HG03575 (cell line): ENCODE data around the gene LRWD1.
"Not testable (repeated sequence)": the region's sequence is repeated elsewhere in the genome, so short reads cannot be mapped to it uniquely, and the experiment has no call there.

Experiments used
- ATAC-seq: cut with Tn5 transposase; IDR thresholded peaks from one replicate; pipeline ENCODE4 v1.9.1; 2021; ENCODE audit not compliant: unreplicated experiment, insufficient number of reproducible peaks, low FRiP score; ENCODE audit errors: extremely low read depth

Gene LRWD1

GRCh38 chr7:102436118-102436517, 28.7 kb upstream of the LRWD1 start:
- no peak for ATAC-seq

DNA sequence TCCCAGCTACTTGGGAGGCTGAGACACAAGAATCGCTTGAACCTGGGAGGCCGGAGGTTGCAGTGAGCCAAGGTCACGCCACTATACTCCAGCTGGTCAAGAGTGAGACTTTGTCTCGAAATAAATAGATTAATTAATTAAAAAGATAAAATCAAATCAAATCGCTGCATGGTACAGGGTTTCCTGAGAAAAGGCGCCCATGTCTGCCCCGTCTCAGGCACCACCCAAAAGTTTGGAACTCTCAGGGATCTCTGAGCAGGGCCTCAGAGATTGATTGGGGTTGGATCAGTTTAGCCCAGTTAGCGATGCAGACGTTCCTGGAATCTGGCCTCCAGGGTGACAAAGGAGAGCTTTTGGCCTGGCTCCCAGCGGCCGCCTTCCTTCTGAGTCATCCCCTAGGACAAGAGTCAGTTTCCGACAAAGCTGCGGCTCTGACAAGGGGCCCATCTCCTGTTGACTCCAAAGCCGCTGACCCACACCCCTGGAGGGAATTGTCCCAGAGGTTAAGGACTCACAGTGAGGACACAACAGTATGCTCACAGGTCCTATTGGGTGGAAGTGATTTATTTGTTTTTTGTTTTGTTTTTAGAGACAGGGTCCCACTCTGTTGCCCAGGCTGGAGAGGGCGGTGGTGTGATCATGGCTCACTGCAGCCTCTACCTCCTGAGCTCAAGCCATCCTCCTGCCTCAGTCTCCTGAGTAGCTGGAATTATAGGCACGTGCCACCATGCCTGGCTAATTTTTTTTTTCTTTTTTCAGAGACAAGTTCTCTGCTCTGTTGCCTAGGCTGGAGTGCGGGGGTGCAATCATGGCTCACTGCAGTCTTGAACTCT, 24.6 kb upstream of the LRWD1 start:
- ATAC-seq: no peak

- ATAC-seq: no peak
Observed at GRCh38 chr7:102444961-102445673, 19.7 kb upstream of the LRWD1 start.

DNA sequence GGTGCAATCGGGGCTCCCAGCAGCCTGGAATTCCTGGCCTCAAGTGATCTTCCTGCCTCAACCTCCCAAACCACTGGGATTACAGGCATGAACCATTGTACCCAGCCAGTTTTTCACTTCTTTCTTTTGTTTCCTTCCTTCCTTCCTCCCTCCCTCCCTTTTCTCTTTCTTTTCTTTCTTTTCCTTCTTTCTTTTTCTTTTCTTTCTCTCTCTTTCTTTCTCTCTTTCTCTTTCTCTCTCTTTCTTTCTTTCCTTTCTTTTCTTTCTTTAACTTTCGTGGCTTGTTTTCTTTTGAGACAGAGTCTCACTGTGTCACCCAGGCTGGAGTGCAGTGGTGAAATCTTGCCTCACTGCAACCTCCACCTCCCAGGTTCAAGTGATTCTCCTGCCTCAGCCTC, 19.1 kb upstream of the LRWD1 start:
- no peak for ATAC-seq

DNA sequence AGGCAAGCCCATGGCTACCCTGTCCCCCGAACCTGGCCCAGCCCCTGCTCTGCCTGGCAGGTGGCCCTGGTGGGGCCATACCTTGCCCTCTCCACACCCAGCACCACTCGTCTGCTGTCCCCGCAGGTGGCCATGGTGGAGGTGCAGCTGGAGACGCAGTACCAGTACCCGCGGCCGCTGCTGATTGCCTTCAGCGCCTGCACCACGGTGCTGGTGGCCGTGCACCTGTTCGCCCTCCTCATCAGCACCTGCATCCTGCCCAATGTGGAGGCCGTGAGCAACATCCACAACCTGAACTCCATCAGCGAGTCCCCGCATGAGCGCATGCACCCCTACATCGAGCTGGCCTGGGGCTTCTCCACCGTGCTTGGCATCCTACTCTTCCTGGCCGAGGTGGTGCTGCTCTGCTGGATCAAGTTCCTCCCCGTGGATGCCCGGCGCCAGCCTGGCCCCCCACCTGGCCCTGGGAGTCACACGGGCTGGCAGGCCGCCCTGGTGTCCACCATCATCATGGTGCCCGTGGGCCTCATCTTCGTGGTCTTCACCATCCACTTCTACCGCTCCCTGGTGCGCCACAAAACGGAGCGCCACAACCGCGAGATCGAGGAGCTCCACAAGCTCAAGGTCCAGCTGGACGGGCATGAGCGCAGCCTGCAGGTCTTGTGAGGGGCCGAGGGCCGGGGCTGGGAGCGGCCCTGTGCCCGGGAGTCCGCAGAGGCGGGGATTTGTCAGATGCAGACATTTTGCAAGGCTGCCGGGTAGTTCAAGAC, 18.2 kb upstream of the LRWD1 start:
- no peak for ATAC-seq

DNA sequence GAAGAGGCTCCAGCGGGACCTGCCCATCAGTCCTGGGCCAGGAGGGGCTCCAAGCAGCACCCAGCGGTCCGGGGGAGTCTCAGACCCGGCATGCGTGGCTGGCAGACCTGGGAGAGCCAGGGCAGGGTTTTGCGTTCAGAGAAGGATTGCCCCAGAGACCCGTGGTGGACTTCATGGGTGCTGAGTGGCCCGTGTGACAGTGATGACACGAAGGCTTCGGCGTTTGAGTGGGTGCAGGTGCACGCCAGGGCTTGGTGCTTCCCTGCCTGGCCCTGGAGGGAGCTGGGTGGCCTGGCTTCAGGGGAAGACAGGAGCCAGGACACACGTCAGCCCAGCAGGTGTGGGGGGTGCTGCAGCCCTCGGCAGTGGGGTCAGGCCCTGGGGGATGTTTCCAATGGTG, 17.5 kb upstream of the LRWD1 start:
- ATAC-seq: no peak

DNA sequence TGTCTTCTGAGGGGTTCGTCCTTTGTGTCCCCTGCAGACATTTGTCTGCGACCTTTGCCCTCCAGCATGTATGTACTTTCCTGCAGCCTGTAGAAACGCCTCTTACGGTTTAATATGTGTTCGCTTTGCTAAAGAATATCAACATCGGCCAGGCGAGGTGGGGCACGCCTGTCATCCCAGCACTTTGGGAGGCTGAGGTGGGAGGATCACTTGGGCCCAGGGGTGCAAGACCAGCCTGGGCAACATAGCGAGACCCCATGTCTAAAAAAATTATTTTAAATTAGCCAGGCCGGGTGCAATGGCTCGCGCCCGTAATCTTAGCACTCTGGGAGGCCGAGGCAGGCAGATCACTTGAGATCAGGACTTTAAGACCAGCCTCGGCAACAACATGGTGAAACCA, 15.6 kb upstream of the LRWD1 start:
- no peak for ATAC-seq

DNA sequence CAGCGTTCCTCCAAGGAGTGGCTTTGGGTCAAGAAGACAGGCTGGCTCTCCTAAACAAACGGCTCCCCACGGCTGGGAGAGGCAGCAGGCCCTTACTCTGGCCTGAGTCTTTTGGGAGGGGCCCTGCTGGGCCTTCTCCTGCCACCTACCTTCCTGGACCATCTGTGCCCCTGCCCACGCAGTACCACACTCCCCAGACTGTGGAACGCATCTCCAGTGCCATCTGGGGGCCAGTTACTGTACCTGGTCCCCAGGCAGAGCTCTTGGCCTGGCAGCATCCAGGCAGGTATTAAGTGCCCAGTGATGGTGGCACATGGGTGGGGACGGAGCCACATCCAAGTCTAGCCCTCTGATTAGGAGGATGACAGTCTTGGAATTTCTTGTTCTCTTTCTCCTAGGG, 14.5 kb upstream of the LRWD1 start:
- ATAC-seq: no peak

GRCh38 chr7:102451371-102452054, 13.3 kb upstream of the LRWD1 start:
- no peak for ATAC-seq

DNA sequence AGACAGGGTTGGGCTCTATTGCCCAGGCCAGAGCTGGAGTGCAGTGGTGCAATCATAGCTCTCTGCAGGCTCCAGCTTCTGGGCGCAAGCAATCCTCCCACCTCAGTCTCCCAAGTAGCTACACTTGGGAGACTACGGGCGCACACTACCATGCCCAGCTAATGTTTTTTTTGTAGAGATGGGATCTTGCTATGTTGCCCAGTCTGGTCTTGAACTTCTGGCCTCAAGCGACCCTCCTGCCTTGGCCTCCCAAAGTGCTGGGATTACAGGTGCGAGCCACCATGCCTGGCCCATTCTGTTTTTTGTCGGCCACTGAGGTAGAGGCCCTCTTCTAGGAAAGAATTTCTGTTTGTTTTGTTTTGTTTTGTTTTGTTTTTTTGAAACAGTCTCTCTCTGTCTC, 12.3 kb upstream of the LRWD1 start:
- ATAC-seq: no peak

GRCh38 chr7:102453319-102453718, 11.5 kb upstream of the LRWD1 start:
- no peak for ATAC-seq

GRCh38 chr7:102454468-102454867, 10.3 kb upstream of the LRWD1 start:
- no peak for ATAC-seq

GRCh38 chr7:102454932-102455331, 9.9 kb upstream of the LRWD1 start:
- ATAC-seq: not testable (repeated sequence)

- ATAC-seq: no peak
Observed at GRCh38 chr7:102455596-102455995, 9.2 kb upstream of the LRWD1 start.

DNA sequence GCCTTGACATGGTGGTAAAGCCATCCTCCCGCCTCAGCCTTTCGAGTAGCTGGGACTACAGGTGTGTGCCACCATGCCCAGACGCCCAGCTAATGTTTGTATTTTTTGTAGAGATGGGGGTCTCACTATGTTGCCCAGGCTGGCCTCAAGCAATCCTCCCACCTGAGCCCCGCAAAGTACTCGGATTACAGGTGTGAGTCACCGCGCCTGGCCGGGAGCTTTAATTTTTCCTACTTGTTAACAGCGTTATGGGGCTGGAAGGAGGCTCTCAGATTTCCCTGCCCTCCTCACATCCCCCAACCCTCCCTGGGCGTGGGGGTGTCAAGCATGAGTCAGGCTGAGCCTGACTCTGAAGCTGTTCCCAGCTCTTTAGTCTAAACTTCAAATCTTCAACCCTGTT, 8.5 kb upstream of the LRWD1 start:
- ATAC-seq: no peak

- ATAC-seq: no peak
Observed at GRCh38 chr7:102457352-102457924, 7.3 kb upstream of the LRWD1 start.

DNA sequence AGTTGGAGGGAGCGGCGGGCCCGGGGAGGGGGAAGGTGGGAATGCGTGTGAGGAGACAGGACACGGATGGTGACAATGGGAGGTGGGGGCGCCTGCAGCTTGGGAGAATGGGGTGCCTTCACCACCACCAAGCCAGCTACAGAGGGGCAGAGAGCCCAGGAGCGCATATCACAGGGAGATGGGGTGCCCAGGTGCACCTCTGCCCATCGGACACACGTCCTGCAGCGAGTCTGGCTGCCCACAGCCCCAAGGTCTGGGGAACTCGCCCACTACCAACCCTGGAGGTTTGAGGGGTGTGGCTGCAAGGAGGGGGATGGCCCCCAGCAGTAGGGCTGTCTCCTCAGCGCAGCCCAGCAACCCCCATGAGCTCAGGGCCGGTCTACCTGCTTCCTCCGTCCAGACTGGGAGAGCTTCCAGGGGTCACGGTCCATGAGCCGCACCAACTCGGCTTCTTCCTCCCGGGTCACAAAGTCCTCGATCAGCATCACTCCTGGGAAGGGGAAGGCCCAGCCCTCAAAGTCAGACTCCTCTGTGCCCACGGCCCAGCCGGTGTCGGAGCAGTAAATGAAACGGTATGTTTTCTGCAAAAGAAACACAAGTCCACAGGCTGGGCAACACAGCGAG, 5.5 kb upstream of the LRWD1 start:
- ATAC-seq: no peak

DNA sequence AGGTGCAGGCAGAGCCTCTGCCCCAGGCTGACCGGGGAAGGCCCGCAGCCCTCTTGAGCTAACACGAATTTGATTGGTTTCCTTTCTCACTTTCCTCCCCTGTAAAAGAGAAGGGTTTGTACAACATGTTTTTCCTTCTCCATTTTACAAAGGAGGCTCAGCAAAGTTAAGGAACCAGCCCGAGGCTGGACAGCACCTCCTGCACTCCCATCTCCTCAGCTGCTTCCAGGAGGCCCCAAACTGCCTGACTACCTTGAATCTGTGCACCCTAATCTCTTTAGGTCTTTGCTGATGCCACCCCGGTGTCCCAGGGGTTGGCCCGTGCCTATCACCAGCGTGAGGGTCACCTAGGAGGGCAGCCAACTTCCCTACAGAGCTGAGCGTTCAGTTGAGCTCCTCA, 4.3 kb upstream of the LRWD1 start:
- no peak for ATAC-seq
